Osteocyte (in vitro differentiated cells): ENCODE measurements around the gene PHF20. TPM values are rescaled to one million over a fixed set of nuclear protein-coding genes. Genes with fewer than 3 reads are reported as not detected.
A peak's percentile ranks its signal among the peaks of the same experiment; 100 is the strongest.

Source experiments
- DNase-seq: peaks from one replicate; pipeline ENCODE4 v3.0.0; 2021; ENCODE audit warnings: mixed read lengths; ENCODE audit not compliant: unreplicated experiment; ENCODE audit errors: extremely low spot score
- H3K27ac Mint-ChIP-seq: one replicate; pipeline ENCODE4 v1.8.0; 2021; ENCODE audit warnings: mild to moderate bottlenecking, mixed read lengths; ENCODE audit not compliant: unreplicated experiment
- H3K27me3 Mint-ChIP-seq: one replicate; pipeline ENCODE4 v1.8.0; 2021; ENCODE audit warnings: mixed read lengths; ENCODE audit not compliant: unreplicated experiment
- H3K36me3 Mint-ChIP-seq: one replicate; pipeline ENCODE4 v1.8.0; 2021; ENCODE audit warnings: mixed read lengths; ENCODE audit not compliant: unreplicated experiment
- H3K4me1 Mint-ChIP-seq: one replicate; pipeline ENCODE4 v1.8.0; 2021; ENCODE audit warnings: mixed read lengths; ENCODE audit not compliant: unreplicated experiment
- H3K4me3 Mint-ChIP-seq: one replicate; pipeline ENCODE4 v1.8.0; 2021; ENCODE audit warnings: mild to moderate bottlenecking, moderate library complexity, mixed read lengths; ENCODE audit not compliant: unreplicated experiment
- H3K9me3 Mint-ChIP-seq: one replicate; pipeline ENCODE4 v1.8.0; 2021; ENCODE audit warnings: mixed read lengths; ENCODE audit not compliant: unreplicated experiment
- total RNA-seq: library from RNA; stranded (reverse); gene quantifications from 2 replicates; pipeline ENCODE4 v1.2.1, GENCODE V29; 2021
- TF ChIP-seq, protein P1 (sequence below): fragments of 200-600 bp; sonication (generic); IDR thresholded peaks from 2 replicates; pipeline ENCODE4 v1.5.0; 2021; ENCODE audit warnings: antibody characterized with exemption, mild to moderate bottlenecking, moderate library complexity

PHF20 gene
- total RNA-seq, 1 donor from 2014 or later: 38.1 TPM

DNA sequence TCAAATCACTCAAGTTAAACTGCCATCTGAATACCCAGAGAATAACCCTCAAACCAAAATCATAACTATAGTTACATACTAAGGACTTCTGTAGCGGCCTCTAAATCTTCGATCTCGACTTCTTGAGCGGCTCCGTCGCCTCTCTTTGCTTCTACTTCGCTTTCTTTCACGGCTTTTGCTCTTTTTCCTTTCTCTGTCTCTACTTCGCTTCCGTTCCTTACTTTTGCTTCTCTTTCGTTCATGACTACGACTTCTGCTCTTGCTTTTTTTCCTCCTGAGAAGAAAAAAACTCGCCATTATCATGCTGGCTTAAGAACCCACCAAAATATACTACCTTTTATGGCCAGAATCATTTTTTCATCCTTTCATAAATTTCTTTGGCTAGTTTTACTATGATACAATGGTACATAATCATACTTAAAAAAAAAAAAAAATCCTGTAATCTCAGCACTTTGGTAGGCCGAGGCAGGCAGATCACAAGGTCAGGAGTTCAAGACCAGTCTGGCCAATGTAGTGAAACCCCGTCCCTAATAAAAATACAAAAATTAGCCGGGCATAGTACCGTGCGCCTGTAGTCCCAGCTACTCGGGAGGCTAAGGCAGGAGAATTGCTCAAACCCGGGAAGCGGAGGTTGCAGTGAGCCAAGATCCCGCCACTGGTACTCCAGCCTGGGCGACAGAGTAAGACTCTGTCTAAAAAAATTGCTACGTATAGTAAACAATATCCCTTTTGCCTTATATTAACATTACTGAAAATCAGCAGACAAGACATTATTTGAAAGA is 39.8 kb upstream of the PHF20 start:
- peak overlapping the region; percentile 19 for H3K27ac Mint-ChIP-seq
- H3K4me3 Mint-ChIP-seq: no peak overlapping the region
- TF ChIP-seq, protein P1, sequence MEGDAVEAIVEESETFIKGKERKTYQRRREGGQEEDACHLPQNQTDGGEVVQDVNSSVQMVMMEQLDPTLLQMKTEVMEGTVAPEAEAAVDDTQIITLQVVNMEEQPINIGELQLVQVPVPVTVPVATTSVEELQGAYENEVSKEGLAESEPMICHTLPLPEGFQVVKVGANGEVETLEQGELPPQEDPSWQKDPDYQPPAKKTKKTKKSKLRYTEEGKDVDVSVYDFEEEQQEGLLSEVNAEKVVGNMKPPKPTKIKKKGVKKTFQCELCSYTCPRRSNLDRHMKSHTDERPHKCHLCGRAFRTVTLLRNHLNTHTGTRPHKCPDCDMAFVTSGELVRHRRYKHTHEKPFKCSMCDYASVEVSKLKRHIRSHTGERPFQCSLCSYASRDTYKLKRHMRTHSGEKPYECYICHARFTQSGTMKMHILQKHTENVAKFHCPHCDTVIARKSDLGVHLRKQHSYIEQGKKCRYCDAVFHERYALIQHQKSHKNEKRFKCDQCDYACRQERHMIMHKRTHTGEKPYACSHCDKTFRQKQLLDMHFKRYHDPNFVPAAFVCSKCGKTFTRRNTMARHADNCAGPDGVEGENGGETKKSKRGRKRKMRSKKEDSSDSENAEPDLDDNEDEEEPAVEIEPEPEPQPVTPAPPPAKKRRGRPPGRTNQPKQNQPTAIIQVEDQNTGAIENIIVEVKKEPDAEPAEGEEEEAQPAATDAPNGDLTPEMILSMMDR: no peak
- peaks cover 40% of the 10 kb centered on the region for H3K4me1 Mint-ChIP-seq
- no peaks in the 10 kb centered on the region for H3K9me3 Mint-ChIP-seq
- H3K36me3 Mint-ChIP-seq: peaks cover 44% of the 10 kb centered on the region
- no peaks in the 10 kb centered on the region for H3K27me3 Mint-ChIP-seq
- DNase-seq: no peak

DNA sequence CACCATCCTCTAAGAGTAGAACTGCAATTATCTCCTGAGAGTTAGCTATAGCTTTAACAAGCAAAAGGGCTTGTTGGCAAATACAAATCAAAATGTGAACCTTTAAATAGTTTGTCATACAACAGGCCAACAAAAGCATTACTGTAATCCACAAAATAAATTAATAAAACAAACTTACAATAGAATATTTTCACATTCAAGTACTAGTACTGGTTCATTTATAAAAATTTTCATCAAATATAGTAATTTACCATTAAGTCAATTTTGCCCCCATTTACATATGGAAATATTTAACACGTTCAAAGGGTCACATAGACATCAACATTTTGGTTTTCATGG is 39.2 kb upstream of the PHF20 start:
- Mint-ChIP-seq H3K27me3 (no peaks in the 10 kb centered on the region), H3K36me3 (peaks cover 44% of the 10 kb centered on the region), H3K4me3 (no peak overlapping the region), H3K9me3 (no peaks in the 10 kb centered on the region), H3K4me1 (peaks cover 40% of the 10 kb centered on the region), H3K27ac (no peak overlapping the region)
- TF ChIP-seq, protein P1: no peak
- DNase-seq: no peak

DNA sequence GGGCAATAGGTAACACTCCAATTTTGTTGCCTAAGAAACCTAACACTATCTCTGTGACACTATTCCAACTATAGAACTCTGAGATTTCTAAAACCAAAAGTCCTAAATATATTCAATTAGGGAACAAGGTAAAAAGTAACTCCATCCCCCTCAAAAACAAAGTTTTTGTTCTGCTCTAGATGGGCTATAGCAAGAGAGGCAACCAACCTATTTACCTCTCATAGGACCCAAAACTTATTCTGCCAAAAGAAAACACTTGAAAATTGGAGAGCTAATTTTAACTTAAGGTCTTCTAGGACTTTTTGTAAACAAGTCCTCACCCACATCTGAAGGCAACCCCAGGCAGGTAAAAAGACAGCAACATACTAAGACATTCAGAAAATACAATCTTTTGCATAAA is 37.4 kb upstream of the PHF20 start:
- peaks cover 55% of the 10 kb centered on the region for H3K36me3 Mint-ChIP-seq

GRCh38 chr20:35734777-35735649 is 36.8 kb upstream of the PHF20 start:
- no peaks in the 10 kb centered on the region for H3K9me3 Mint-ChIP-seq
- DNase-seq: no peak
- no peak overlapping the region for H3K27ac Mint-ChIP-seq
- H3K36me3 Mint-ChIP-seq: peaks cover 60% of the 10 kb centered on the region
- no peak overlapping the region for H3K4me3 Mint-ChIP-seq
- TF ChIP-seq, protein P1: no peak
- no peaks in the 10 kb centered on the region for H3K27me3 Mint-ChIP-seq
- H3K4me1 Mint-ChIP-seq: peaks cover 55% of the 10 kb centered on the region

More for the DNA sequence above, 37.4 kb upstream of the PHF20 start:
- TF ChIP-seq, protein P1: no peak
- Mint-ChIP-seq H3K4me3 (no peak overlapping the region), H3K27me3 (no peaks in the 10 kb centered on the region), H3K4me1 (peaks cover 50% of the 10 kb centered on the region), H3K9me3 (no peaks in the 10 kb centered on the region), H3K27ac (peak overlapping the region; percentile 16)
- DNase-seq: no peak
